HG02943 (cell line): ENCODE measurements around the gene DUXA.
A peak's percentile ranks its signal among the peaks of the same experiment; 100 is the strongest.
"Not testable (repeated sequence)": the region's sequence is repeated elsewhere in the genome, so short reads cannot be mapped to it uniquely, and the experiment has no call there.

Source experiments
- ATAC-seq: cut with Tn5 transposase; IDR thresholded peaks from one replicate; pipeline ENCODE4 v1.9.1; 2021; ENCODE audit warnings: mild to moderate bottlenecking, low read depth, moderate library complexity; ENCODE audit not compliant: unreplicated experiment

The DUXA gene

DNA sequence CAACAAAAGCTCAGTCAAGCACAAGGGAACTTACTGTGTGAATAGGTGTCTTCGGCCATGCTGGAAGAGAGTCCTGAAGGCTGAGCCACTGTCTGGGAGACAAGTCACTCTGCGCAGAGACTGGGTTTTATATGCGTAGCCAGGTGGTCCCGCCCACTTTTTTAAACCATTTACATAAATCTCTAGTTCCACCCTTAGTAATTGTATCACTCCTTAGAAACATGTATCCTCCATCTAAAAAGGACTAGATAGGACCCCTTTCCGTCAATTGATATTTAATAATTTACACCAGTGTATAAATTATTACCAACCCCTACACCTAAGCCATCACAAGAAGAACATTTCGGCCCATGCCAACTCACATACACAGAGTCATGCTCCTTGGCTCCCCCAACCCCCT, at the start of gene DUXA:
TSS of gene DUXA (minus strand) at position 101 of the 400 bp plus-strand sequence. CDS start at position 59, 42 bp downstream.
- ATAC-seq: no peak

DNA sequence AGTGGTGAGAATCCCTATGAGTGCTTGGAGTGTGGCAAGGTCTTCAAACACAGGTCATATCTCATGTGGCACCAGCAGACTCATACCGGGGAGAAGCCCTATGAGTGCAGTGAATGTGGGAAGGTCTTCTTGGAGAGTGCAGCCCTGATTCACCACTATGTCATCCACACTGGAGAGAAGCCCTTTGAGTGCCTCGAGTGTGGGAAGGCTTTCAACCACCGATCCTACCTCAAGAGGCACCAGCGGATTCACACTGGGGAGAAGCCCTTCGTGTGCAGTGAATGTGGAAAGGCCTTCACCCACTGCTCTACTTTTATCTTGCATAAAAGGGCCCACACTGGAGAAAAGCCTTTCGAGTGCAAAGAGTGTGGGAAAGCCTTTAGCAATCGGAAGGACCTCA, 44.8 kb upstream of the DUXA start:
- no peak for ATAC-seq

DNA sequence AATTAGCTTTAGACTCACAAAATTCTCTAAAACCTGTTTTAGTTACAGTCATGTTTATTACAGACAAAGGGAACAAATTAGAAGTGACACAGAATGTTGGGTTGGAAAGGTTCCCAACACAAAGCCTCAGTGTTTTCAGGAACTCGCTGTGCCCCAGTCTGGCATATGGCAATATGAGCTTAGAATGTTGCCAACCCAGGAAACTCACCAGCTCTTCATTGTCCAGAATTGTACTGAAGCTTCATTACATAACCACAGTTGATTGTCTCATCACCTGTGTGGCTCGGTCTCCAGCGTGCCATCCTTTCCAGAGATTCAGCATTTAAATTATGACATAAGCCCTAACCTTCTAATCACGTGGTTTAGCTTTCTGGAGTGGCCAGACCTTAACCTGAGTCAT, 43.1 kb upstream of the DUXA start:
- no peak for ATAC-seq

DNA sequence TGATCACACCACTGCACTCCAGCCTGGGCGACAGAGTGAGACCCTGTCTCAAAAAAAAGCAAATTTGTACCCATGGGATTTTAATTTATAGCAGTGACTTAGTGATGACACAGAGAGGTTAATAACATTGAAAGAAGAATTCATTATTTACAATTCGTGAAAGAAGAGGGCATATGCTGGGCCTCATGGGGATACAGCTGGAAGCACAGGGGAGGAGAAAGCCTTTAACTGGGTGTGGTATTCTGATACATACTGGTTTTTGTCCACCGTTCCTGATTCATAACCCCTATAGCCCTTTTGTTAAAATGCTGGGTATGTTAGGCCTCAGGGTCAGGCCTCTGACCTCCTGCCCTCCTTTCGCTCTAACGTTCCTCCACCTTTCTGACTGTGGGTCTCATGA, 34.9 kb upstream of the DUXA start:
- ATAC-seq: no peak

DNA sequence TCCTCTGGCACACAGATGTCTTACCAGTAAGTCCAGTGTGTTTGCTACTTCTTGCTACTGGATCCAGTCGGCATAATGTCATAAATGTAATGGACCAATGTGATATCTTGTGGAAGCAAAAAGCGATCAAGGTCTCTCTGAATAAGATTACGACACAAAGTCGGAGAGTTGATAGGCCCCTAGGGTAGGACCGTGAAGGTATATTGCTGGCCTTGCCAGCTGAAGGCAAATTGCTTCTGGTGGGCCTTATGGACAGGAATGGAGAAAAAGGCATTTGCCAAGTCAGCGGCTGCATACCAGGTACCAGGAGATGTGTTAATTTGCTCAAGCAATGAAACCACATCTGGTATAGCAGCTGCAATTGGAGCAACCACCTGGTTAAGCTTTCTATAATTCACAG, 30.6 kb upstream of the DUXA start:
- not testable (repeated sequence) for ATAC-seq

DNA sequence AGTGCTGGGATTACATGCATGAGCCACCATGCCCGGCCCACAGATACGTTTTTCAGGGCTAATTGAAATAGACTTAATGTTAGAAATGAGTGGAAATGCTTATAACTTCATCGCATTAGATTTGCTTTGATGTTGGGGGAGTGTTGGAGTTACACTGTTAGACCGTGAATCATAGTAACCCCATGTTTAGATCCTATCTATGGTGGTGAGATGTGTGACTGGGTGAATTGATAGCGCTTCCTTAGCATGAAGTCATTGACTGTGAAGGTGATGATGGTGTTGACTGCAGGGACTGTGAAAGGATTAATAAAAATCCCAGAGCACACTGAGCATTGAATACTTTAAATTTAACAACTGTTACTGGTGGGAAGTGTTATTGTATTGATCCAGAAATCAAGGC, 25.7 kb upstream of the DUXA start:
- no peak for ATAC-seq

DNA sequence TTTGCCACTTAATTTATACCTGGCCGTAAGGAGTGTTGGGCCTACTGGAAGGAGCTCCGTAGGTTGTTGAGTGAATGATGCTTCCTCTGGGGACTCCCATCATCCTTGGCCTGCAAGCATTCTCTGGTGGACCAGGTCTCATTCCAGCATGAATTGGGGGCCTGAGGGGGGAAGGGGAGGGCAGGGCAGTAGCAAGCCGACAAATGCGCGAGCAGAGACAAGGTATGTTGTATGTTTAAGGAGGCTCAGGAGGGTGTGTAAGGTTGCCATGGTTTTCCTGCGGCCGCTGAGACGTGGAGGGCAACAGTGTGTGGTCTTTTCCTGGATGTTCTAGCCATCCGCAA, 24.8 kb upstream of the DUXA start:
- no peak for ATAC-seq

DNA sequence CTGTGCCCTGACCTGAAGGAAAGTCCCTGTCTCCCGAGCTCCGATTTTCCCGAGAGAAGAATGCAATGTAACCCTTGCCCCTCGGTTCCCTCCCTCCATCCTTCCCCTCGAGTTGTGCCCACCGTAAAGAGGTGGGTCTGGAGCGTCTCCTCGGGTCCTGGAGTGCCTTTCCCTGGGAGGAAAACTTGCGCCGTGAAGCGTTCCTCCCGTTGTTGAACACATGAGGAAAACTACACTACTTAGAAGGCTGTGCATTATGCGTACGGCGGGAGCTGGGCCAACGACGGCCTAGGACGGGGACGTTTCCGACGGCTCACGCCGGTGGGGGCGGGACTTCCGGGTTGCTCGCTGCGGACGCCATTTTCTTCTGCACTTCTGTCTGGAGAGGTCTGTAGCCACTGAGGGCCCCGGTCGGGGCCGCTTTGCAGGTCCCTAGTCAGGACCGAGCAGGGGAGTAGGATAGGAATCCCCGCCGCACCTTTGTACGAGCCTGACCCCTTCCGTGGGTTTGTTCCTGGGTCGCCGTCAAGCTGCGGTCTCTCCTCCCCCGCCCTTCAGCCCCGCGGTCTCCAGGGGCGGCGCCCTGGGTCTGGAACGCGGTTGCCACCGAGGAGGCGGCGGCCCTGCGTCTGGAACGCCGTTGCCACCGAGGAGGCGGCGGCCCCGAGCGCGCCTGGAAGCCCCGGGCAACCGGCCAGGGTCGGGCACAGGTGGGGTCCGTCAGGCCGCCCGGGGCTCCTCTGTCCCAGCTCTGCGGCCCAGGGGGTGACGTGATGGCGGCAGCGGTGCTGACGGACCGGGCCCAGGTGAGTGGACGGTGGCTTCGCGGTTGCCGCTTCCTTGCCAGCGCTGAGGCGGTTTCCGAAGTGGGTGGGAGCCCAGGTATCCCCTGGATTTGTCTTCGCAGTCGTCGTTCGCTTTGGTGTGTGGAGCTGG, 24.1 kb upstream of the DUXA start, which contains the start of gene ZNF264:
TSS of gene ZNF264 (plus strand) at position 360 of the 936 bp plus-strand sequence. CDS start at position 774, 414 bp downstream.
- ATAC-seq: peak; percentile 92

DNA sequence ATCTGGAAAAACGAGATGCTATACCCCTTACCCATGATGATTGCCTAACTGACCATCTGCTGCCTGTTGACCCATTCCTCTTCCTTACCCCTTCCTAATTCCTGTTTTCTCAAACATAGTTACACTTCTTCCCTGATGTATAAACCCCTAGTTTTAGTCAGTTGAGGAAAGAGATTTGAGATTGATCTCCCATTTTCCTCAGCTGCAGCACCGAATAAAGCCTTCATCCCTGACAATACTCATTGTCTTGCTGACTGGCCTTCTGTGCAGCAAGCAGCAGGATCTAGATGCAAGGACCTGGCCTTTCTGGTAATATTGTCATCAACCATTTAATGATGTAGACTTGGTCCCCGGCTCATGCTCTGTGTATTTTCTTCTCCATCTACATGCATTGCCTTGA, 23.0 kb upstream of the DUXA start:
- ATAC-seq: no peak

DNA sequence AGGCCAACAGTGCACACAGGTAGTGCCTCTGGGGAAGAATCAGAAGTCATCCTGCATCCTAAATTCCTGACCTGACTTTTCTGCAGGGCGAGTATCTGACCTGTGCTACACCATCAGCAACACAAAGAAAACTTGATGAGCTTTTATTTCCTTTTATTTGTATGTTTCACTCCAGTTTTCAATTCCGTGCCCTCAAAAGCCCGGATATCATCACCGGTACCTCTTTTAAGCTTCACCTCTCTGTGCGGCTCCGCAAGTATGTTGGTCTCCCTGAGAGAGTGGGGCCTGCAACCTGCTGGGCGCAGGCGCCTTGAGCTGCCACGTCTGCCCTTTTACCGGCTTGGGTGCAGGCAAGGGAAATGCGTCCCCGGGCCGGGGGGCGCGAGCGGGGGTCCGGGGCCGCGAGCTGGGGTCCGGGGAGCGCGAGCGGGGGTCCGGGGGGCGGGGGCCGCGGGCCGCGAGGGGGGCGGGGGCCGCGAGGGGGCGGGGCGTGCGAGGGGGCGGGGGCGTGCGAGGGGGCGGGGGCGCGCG, 4.3 kb upstream of the DUXA start:
- no peak for ATAC-seq

DNA sequence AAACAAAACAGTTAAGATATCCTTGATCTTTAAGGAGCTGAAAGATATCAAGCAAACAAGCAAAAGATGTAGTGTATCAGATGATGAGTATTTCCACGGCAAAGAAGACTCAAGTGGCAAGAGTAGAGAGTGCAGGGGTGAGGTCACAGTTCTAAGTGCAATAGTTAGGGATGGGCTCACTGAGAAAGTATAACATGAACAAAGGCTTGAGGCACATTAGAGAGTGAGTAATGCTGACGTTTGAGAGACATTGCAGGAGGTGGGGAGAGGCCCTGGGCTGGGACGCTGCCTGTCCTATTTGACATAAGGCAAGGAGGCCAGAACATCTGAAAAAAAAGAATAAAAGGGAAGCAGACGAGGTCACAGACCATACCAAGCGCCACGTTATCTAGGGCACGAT, 1.4 kb downstream of the DUXA start:
- ATAC-seq: no peak

DNA sequence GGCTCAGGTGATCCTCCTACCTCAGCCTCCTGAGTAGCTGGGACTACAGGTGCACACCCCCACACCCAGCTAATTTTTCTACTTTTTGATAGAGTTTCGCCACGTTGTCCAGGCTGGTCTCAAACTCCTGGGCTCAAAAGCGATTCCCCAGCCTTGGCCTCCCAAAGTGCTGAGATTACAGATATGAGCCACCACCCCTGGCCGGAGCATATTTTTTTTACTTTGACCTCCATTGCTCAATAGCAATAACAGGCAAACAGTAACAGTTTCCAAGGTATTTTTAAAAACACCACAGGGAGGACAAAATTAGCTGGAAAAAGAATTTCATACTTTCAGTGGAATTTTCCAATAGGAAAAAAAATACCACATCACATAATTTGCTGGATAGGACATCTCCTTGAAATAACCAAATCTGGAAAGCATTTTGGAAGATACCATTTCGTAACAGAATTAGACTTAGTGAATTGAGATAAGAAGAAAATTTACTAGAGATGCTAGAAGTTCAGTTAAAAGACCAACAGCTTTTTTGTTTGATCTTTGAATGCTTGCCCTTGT, 5.2 kb downstream of the DUXA start:
- ATAC-seq: no peak

DNA sequence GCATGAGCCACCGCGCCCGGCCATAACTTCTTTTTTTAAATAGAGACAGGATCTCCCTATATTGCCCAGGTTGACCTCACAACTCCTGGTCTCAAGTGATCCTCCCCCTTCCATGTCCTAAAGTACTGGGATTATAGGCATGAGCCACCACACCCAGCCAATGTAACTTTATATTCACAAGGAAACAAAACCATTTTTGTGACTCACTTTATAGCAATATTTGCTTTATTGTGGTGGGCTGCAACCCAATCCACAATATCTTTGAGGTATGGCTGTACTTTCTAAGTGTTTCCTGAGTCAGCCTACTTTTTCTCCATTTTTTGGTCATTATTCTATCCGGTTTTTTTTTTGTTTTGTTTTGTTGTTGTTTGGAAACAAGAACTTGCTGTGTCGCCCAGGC, 14.4 kb downstream of the DUXA start:
- no peak for ATAC-seq

DNA sequence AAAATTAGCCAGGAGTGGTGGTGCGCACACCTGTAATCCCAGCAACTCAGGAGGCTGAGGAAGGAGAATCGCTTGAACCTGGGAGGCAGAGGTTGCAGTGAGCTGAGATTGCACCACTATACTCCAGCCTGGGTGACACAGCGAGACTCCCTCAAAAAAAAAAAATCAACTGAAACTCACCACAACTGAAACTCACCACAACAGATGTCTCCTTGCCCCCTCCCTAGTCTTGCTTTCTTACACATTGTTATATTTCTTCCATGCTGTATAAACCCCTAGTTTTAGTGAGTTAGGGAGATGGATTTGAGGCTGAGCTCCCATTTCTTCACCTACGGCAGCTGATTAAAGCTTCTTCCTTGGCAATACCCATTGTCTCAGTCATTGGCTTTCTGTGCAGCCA, 25.6 kb downstream of the DUXA start:
- no peak for ATAC-seq

DNA sequence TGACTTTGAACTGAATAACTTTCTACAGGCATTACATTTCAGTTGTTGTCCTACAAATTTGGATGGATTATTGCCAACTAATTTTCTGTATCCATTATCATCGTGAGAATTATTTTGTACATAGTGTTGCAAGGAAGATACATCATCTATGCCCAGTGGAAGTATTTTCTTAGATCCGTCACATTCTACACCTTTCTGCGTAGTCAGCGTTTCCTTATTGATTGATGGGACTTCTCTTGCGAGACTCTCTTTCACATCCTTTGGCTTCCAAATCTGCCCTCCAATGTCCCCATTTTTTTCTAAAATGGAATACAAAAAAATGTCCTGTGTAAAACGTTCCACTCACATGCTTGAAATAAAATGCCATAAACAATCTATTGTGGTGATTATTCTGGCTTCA, 31.5 kb downstream of the DUXA start:
- no peak for ATAC-seq

DNA sequence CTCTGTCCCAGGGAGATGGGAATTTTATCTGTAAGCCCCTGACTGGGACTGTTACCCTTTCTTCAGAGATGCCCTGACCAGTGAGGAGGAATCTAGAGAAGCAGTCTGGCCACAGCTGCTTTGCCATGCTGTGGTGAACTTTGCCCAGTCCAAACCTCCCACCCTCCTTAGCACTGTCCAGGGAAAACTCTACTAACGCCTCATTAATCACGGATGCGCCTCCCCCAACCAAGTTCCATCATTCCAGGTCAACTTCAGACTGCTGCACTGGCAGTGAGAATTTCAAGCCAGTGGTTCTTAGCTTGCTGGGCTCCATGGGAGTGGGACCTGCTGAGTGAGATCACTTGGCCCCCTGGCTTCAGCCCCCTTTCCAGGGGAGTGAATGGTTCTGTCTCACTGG, 39.9 kb downstream of the DUXA start:
- not testable (repeated sequence) for ATAC-seq

DNA sequence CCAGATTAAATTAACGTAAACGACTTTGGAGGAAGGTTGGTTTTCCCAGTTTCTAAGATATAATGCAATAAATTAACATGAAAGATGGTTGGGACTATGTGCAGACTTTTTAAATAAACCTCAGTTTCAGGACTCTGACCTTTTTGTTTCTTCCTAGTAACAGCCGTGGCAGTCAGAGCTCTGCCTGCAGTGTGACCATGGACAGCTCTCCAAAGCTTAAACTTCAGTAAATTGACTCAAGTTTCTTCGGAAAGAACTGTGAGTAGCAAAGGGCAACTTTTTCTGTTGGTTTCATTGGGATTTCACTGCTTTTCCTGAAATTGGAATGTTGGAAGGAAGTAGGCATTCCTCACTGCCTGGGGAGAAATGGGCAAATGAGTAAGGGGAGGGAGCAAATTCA, 43.4 kb downstream of the DUXA start:
- no peak for ATAC-seq

DNA sequence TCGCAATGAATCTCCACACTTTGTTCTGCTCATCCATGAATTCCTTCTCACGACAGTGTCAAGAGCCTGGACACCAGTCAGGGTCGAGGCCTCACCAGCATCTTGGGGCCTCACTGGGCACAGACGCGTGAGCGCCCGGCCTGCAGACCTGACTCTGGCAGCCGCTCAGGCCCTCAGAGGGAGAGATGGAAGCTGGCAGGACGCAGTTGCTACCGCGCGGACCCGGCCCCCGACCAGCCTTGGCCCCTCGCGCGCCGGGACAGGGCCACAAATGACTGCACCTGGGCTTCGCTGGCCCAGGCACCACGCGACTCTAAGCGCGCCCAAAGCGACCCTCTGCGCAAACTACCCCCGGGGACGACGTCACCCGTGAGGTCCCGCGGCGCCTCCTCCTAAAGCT, 48.4 kb downstream of the DUXA start:
- ATAC-seq: no peak

DNA sequence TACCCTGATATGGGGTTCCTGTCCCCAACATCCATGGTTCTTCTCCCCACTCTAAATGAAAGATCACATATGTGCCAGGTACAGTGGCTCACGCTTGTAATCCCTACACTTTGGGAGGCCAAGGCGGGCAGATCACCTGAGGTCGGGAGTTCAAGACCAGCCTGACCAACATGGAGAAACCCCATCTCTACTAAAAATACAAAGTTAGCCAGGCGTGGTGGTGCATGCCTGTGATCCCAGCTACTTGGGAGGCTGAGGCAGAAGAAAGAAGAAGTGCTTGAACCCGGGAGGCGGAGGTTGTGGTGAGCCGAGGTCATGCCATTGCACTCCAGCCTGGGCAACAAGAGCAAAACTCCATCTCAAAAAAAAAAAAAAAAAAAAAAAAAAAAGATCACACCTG, 53.8 kb downstream of the DUXA start:
- not testable (repeated sequence) for ATAC-seq

DNA sequence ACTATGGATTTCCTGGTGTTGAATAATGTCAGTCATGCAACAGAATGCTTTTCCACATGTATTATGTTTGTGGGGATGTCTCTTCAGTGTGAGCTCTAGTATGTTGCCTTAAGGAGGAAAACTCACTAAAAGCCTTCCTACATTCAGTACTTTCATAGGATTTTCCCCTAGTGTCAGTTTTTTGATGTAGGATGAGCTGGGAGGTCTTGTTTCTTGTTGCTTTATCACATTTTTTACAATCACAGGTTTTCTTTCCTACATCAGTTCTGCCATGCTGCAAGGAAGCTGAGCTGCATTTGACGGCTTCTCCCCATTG, 56.0 kb downstream of the DUXA start:
- ATAC-seq: no peak

DNA sequence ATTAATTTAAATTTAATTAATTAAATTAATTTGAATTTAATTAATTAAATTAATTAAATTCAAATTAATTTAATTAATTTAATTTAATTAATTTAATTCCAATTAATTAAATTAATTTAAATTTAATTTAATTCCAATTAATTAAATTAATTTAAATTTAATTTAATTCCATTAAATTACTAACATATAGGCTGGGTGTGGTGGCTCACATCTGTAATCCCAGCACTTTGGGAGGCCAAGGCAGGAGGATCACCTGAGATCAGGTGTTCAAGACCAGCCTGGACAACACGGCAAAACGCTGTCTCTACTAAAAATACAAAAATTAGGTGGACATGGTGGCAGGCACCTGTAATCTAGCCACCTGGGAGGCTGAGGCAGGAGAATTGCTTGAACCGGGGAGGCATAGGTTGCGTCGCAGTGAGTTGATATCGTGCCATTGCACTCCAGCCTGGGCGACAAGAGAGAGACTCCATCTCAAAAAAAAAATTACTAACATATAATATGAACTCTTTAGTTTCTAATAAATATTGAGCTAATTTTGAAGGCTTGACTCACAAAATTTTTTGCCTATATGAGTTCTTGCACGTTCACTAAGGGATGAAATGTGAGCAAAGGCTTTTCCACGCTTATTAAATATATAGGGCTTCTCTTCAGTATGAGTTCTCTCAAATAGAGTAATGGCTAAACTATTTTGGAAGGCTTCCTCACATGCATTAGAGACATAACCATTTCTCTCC, 56.5 kb downstream of the DUXA start:
- ATAC-seq: no peak
